ENCODE data around the gene NEK7. TPM values are rescaled to one million over a fixed set of nuclear protein-coding genes. Genes with fewer than 3 reads are reported as not detected.

Gene NEK7
- total and polyA plus RNA-seq, 7 donors = 15.2 to 312 (median 171) TPM

- intact Hi-C loops (cut with DNase I) = loop anchor here (10.0 kb wide), 1 partner anchor 137 kb away; the partner anchor contains the start of gene NEK7
- Histone ChIP-seq H3K27ac (no peak overlapping the region), H3K36me3 (peaks cover 0 to 6% (median 0%) of the 10 kb centered on the region in 4 donors), H3K27me3 (no peaks in the 10 kb centered on the region), H3K4me3 (no peak overlapping the region), H3K4me1 (peaks cover 0 to 45% (median 29%) of the 10 kb centered on the region in 4 donors), H3K9me3 (no peaks in the 10 kb centered on the region)
- TF ChIP-seq POLR2A (IDR thresholded peaks at IDR 0.05) = no peak
- no peak for TF ChIP-seq CTCF (IDR thresholded peaks at IDR 0.05)
- TF ChIP-seq POLR2AphosphoS5 (IDR thresholded peaks at IDR 0.05) = no peak
- TF ChIP-seq EP300 (IDR thresholded peaks at IDR 0.05) = no peak
- no peak for DNase-seq
Measured at GRCh38 chr1:198291924-198292323, 135.1 kb downstream of the NEK7 start.

GRCh38 chr1:198295225-198295624 lies 138.4 kb downstream of the NEK7 start:
- peaks cover 0 to 13% (median 0%) of the 10 kb centered on the region in 4 donors for H3K36me3 ChIP-seq
- 89 to 93% methylated on average over 8 of the region's 8 CpGs for WGBS, 2 donors
- H3K27ac ChIP-seq = no peak overlapping the region
- H3K9me3 ChIP-seq = no peaks in the 10 kb centered on the region
- intact Hi-C loops (cut with DNase I) = loop anchor here (10.0 kb wide), 1 partner anchor 140 kb away; the partner anchor contains the start of gene NEK7
- no peak for DNase-seq
- H3K4me3 ChIP-seq = no peak overlapping the region
- TF ChIP-seq CTCF (IDR thresholded peaks at IDR 0.05) = no peak
- TF ChIP-seq POLR2AphosphoS5 (IDR thresholded peaks at IDR 0.05) = no peak
- no peak for TF ChIP-seq EP300 (IDR thresholded peaks at IDR 0.05)
- TF ChIP-seq POLR2A (IDR thresholded peaks at IDR 0.05) = no peak
- no peaks in the 10 kb centered on the region for H3K27me3 ChIP-seq
- peaks cover 0 to 21% (median 9%) of the 10 kb centered on the region in 4 donors for H3K4me1 ChIP-seq

DNA sequence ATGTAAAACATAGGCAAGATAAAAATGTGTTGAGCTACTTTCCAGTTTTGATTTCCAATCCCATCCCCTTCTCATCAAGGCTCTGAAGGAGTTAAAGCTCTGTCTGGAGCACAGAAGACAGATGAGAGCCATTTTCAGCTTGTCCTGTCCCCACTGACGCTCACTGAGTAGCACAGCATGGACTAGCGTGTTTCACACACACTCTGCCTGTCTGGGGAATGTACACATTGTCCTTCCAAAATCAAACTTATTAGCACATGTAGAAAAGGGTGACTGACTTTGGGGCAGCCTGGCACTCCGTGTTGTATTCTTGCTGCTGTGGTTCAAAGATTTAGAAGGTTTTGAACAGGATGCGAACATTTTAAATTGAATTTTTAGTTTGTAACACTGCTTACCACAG lies 139.2 kb downstream of the NEK7 start:
- Histone ChIP-seq H3K4me3 (no peak overlapping the region), H3K27me3 (no peaks in the 10 kb centered on the region), H3K9me3 (no peaks in the 10 kb centered on the region), H3K4me1 (peaks cover 0 to 13% (median 4%) of the 10 kb centered on the region in 4 donors), H3K27ac (no peak overlapping the region), H3K36me3 (peaks cover 0 to 13% (median 0%) of the 10 kb centered on the region in 4 donors)
- TF ChIP-seq CTCF (IDR thresholded peaks at IDR 0.05) (no peak), EP300 (IDR thresholded peaks at IDR 0.05) (no peak), POLR2AphosphoS5 (IDR thresholded peaks at IDR 0.05) (no peak), POLR2A (IDR thresholded peaks at IDR 0.05) (no peak)
- DNase-seq = no peak
- WGBS, 2 donors = 90 to 98% methylated on average over 4 of the region's 4 CpGs
- intact Hi-C loops (cut with DNase I) = loop anchor here (10.0 kb wide), 1 partner anchor 141 kb away; the partner anchor contains the start of gene NEK7

DNA sequence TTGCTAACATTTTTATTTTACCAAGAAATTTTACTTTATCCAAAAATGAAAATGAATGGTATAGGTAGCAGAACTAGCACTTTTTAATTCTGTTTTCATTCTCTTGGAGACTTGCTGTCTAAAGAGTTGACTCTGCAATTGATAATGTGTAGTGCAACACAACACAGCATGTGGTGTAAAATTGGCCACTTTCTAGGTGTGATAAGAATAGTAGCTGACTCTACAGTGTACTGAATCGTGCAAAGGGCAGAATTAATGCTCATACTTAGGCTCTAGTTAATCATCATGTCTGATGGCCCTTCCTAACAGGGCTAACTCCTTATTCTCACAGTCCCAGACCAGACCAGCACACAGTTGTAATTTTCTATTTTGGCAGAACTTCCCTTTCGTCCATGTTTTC lies 140.5 kb downstream of the NEK7 start:
- Histone ChIP-seq H3K4me1 (peaks cover 0 to under 1% (median 0%) of the 10 kb centered on the region in 4 donors), H3K4me3 (no peak overlapping the region), H3K36me3 (peaks cover 0 to 13% (median 0%) of the 10 kb centered on the region in 4 donors), H3K27ac (no peak overlapping the region), H3K9me3 (no peaks in the 10 kb centered on the region), H3K27me3 (no peaks in the 10 kb centered on the region)
- intact Hi-C loops (cut with DNase I) = loop anchor here (10.0 kb wide), 1 partner anchor 142 kb away; the partner anchor contains the start of gene NEK7
- TF ChIP-seq EP300 (IDR thresholded peaks at IDR 0.05) = no peak
- 94 to 95% methylated on average over 2 of the region's 2 CpGs for WGBS, 2 donors
- DNase-seq = no peak

GRCh38 chr1:198298640-198299039 lies 141.8 kb downstream of the NEK7 start:
- TF ChIP-seq EP300 (IDR thresholded peaks at IDR 0.05) (no peak), POLR2A (IDR thresholded peaks at IDR 0.05) (no peak), CTCF (IDR thresholded peaks at IDR 0.05) (no peak), POLR2AphosphoS5 (IDR thresholded peaks at IDR 0.05) (no peak)
- H3K4me3 ChIP-seq = no peak overlapping the region
- no peaks in the 10 kb centered on the region for H3K9me3 ChIP-seq
- intact Hi-C loops (cut with DNase I) = loop anchor here (10.0 kb wide), 1 partner anchor 144 kb away; the partner anchor contains the start of gene NEK7
- no peak overlapping the region for H3K27ac ChIP-seq
- no peak for DNase-seq
- 91 to 94% methylated on average over 6 of the region's 6 CpGs for WGBS, 2 donors
- no peaks in the 10 kb centered on the region for H3K27me3 ChIP-seq
- H3K4me1 ChIP-seq = no peaks in the 10 kb centered on the region
- peaks cover 0 to 6% (median 0%) of the 10 kb centered on the region in 4 donors for H3K36me3 ChIP-seq

All from sigmoid colon (tissue), 7 donors.